Adrenal gland (tissue), 19 donors: Measurements from ENCODE around the gene HEXIM2. TPM values are rescaled to one million over a fixed set of nuclear protein-coding genes. Genes with fewer than 3 reads are reported as not detected.

ENCODE experiments used
- DNase-seq, 7 donors: peaks; one replicate each; pipeline ENCODE4 v3.0.0-alpha.2; 2019 to 2020
- H3K27ac ChIP-seq, 5 donors: fragments of 200-600 bp; sonication (generic) in 4 of 5; 1 replicate in 3 of 5; 2 replicates in 2 of 5; pipeline versions ENCODE4 v1.5.1 to v1.8.0; 2016 to 2020; ENCODE audit warnings: mild to moderate bottlenecking in 1 of 5
- H3K27me3 ChIP-seq: fragments of 200-600 bp; 2 replicates; pipeline ENCODE4 v1.8.0; 2021
- H3K36me3 ChIP-seq, 2 donors: fragments of 200-600 bp; replicated peaks in 1 of 2; 1 replicate in 1 of 2; 2 replicates in 1 of 2; pipeline versions ENCODE4 v1.5.1 to v1.8.0; 2018 to 2022
- H3K4me1 ChIP-seq, 2 donors: fragments of 200-600 bp; replicated peaks in 1 of 2; 1 replicate in 1 of 2; 2 replicates in 1 of 2; pipeline versions ENCODE4 v1.5.1 to v1.8.0; 2018 to 2021
- H3K4me3 ChIP-seq, 4 donors: fragments of 200-600 bp; sonication (generic) in 3 of 4; one replicate each; pipeline ENCODE4 v1.5.1; 2016 to 2018
- H3K9me3 ChIP-seq, 3 donors: fragments of 200-600 bp; sonication (generic) in 1 of 3; replicated peaks in 1 of 3; 1 replicate in 2 of 3; 2 replicates in 1 of 3; pipeline versions ENCODE4 v1.5.1 to v1.8.0; 2016 to 2021
- CTCF ChIP-seq, 6 experiments: fragments of 450-650 bp in 4 of 6; fragments of 200-600 bp in 2 of 6; sonication (generic) in 1 of 6; IDR thresholded peaks; 1 replicate in 5 of 6; 2 replicates in 1 of 6; pipeline versions ENCODE4 v1.5.1 to v1.8.0; 2016 to 2021; ENCODE audit warnings: antibody characterized with exemption in 6 of 6, mild to moderate bottlenecking in 2 of 6, moderate library complexity in 1 of 6
- POLR2A ChIP-seq, 2 donors: fragments of 450-650 bp; IDR thresholded peaks; one replicate each; pipeline ENCODE4 v1.6.1; 2017; ENCODE audit warnings: antibody characterized with exemption in 2 of 2, mild to moderate bottlenecking in 2 of 2, moderate library complexity in 1 of 2
- WGBS, 4 donors: extraction: QIAGEN DNeasy Blood & Tissue Kit in 2 of 4; methylation state at CpG; one replicate each; pipeline versions ENCODE4 v1.1.5 to v1.1.7; 2013 to 2017; 5-methylcytosine and 5-hydroxymethylcytosine counted together
- intact Hi-C, 2 donors: fragments of 100-400 bp; cut with DNase I; formaldehyde crosslinking; loops; one replicate each; pipeline versions ENCODE4 v1.14.1 to v1.15.0; 2022 to 2023
- long read RNA-seq, 10 donors: library from polyadenylated mRNA in 3 of 10; unstranded in 2 of 10; stranded (forward) in 1 of 10; transcript quantifications; one replicate each; pipeline ENCODE4 v2.0.0 and lab custom pipeline, GENCODE V29; 2021 to 2026
- polyA plus RNA-seq, 3 donors: library from polyadenylated mRNA; stranded (reverse); fragments of 200-250 nt in 2 of 3; fragments of 350-450 nt in 1 of 3; fragmentation: Illumina TruSeq in 1 of 3; extraction: RNeasy Lipid Tissue Mini Kit (QIAGEN cat#74804) in 1 of 3; gene quantifications; one replicate each; pipeline ENCODE4 v1.2.3, GENCODE V29; 2013 to 2014
- total RNA-seq, 9 donors: library from RNA; depleted of rRNA in 4 of 9; stranded (reverse); fragments of >200 nt in 4 of 9; fragments of 120-200 nt in 1 of 9; fragmentation: NEBNext Ultra II Directional in 1 of 9; extraction: Animal tissue kit (Norgen Biotek cat#: 25700) in 1 of 9; gene quantifications; one replicate each; pipeline versions ENCODE4 v1.1.0 to v1.2.4, GENCODE V29; 2013 to 2023
- donor health status: healthy with polysubstance abuse.
- donor health status: Bipolar disorder and iron deficiency.
- donor health status: DM: yes; HTN: yes; CAD: no.
- donor health status: DM: no; HTN: no; CAD: no.
- donor health status: DM: no; HTN: no; CAD: no.
- donor health status: DM: yes; HTN: yes; CAD: no.

HEXIM2 gene, protein sequence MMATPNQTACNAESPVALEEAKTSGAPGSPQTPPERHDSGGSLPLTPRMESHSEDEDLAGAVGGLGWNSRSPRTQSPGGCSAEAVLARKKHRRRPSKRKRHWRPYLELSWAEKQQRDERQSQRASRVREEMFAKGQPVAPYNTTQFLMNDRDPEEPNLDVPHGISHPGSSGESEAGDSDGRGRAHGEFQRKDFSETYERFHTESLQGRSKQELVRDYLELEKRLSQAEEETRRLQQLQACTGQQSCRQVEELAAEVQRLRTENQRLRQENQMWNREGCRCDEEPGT
- total RNA-seq (10 to 100 TPM in 8 of 9 donors, 1 to 10 TPM in 1; 8.5 to 28.1 (median 17.1) TPM), polyA plus RNA-seq (10 to 100 TPM in 2 of 3 donors, 1 to 10 TPM in 1; 4.5 to 18.0 (median 14.7) TPM)
- long read RNA-seq, donor 1, partial matches to known transcripts = 0 of 3 reads
- long read RNA-seq, donor 1, other reads (novel, unspliced or antisense) = 0 of 3 reads
- long read RNA-seq, donor 2, partial matches to known transcripts = 0 of 1 reads
- long read RNA-seq, donor 2, other reads (novel, unspliced or antisense) = 0 of 1 reads
- long read RNA-seq, donor 3, partial matches to known transcripts = 0 of 3 reads
- long read RNA-seq, donor 3, other reads (novel, unspliced or antisense) = 0 of 3 reads
- long read RNA-seq, donor 4, partial matches to known transcripts = 0 of 10 reads
- long read RNA-seq, donor 4, other reads (novel, unspliced or antisense) = 0 of 10 reads
- long read RNA-seq, donor 5, transcript HEXIM2-204 (4 exons, 796 nt) = major isoform, 10 of 26 reads
- long read RNA-seq, donor 5, partial matches to known transcripts = 4 of 26 reads
- long read RNA-seq, donor 5, other reads (novel, unspliced or antisense) = 4 of 26 reads
- long read RNA-seq, donor 6, partial matches to known transcripts = 2 of 12 reads
- long read RNA-seq, donor 6, other reads (novel, unspliced or antisense) = 2 of 12 reads
- long read RNA-seq, donor 7, partial matches to known transcripts = 0 of 1 reads
- long read RNA-seq, donor 7, other reads (novel, unspliced or antisense) = 0 of 1 reads
- long read RNA-seq, donor 8, partial matches to known transcripts = 0 of 2 reads
- long read RNA-seq, donor 8, other reads (novel, unspliced or antisense) = 0 of 2 reads
- long read RNA-seq, donor 9, partial matches to known transcripts = 0 of 3 reads
- long read RNA-seq, donor 9, other reads (novel, unspliced or antisense) = 0 of 3 reads
- long read RNA-seq, donor 10, partial matches to known transcripts = 0 of 2 reads
- long read RNA-seq, donor 10, other reads (novel, unspliced or antisense) = 0 of 2 reads

- intact Hi-C loops = no loop called here
- 0% methylated on average over 24 to 53 of the region's 53 CpGs for WGBS, 4 donors
- no peaks in the 10 kb centered on the region for H3K9me3 ChIP-seq
Observed at GRCh38 chr17:45161288-45162024, at the start of gene HEXIM2. HEXIM2 (plus strand) TSS chr17:45161875; CDS start chr17:45162794, 919 bp downstream.

DNA sequence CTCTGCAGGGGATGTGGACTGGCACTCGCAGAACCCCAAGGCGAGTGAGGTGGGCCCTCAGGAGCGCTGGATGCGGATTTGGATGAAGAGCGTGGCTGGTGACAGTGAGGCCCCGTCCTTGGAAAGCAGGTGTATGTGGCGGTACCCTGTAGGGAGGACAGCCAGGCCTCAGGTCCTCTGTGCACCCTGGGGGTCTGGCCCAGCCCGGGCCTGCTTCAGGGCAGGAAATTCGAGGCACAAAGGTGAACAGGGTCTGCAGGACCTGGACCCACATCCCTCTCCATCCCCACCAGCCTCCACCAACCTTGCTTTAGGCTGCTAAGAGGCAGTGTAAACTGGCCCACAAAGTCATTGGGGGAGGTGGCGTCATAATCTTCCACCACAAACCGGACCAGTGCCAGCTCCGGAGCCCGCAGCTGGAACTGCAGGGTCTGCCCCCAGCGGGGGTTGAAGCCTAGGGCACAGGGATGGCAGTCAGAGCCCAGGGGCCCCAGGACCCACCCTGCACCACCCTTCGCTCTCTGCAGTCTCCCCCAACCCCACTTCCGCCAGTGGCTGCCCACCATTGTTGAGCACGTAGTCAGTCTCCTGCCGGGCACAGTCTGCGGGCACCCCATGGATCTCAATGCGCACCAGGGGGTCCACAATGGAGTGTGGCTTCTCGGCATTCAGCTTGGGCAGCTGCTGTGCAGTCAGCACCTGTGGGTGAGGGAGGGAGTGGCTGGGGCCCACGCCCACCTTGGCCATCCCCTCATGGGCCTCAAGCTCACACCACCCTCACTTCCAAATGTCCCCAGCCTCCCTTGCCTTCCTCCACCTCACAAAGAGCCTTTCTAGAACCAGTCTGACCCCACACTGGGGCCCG is 48.9 kb upstream of the HEXIM2 start:
- H3K27ac ChIP-seq = peak overlapping the region in 3 of 5 donors; percentile 79 to 84 (median 81)
- no peaks in the 10 kb centered on the region for H3K9me3 ChIP-seq
- no peak overlapping the region for H3K4me3 ChIP-seq
- no peaks in the 10 kb centered on the region for H3K27me3 ChIP-seq
- 86 to 93% (median 92%) methylated on average over 10 to 23 of the region's 23 CpGs for WGBS, 4 donors
- peaks cover 26% of the 10 kb centered on the region in 2 donors for H3K4me1 ChIP-seq
- DNase-seq = no peak
- TF ChIP-seq CTCF (IDR thresholded peaks at IDR 0.05) = no peak
- no peak for TF ChIP-seq POLR2A (IDR thresholded peaks at IDR 0.05)
- intact Hi-C loops = no loop called here
- H3K36me3 ChIP-seq = peaks cover 0 to 22% of the 10 kb centered on the region in 2 donors

More at GRCh38 chr17:45161288-45162024, at the start of gene HEXIM2:
- H3K27me3 ChIP-seq = no peaks in the 10 kb centered on the region
- peaks cover 37 to 38% of the 10 kb centered on the region in 2 donors for H3K4me1 ChIP-seq
- peak; percentile 98 to 100 (median 99) for DNase-seq
- TF ChIP-seq POLR2A (IDR thresholded peaks at IDR 0.05) = peak; percentile 75 to 94
- peak in 1 of 6 experiments; percentile 17 for TF ChIP-seq CTCF (IDR thresholded peaks at IDR 0.05)
- H3K36me3 ChIP-seq = no peaks in the 10 kb centered on the region
- H3K27ac ChIP-seq = peak within 1 kb of the TSS; percentile 95 to 100 (median 100)
- H3K4me3 ChIP-seq = peak within 1 kb of the TSS; percentile 80 to 97 (median 90)

GRCh38 chr17:45113424-45113754 is 48.3 kb upstream of the HEXIM2 start:
- no peak for DNase-seq
- Histone ChIP-seq H3K36me3 (peaks cover 0 to 22% of the 10 kb centered on the region in 2 donors), H3K4me1 (peaks cover 26% of the 10 kb centered on the region in 2 donors), H3K9me3 (no peaks in the 10 kb centered on the region), H3K27ac (peak overlapping the region in 2 of 5 donors; percentile 34 to 45), H3K27me3 (no peaks in the 10 kb centered on the region), H3K4me3 (no peak overlapping the region)
- WGBS, 4 donors = 31 to 72% (median 49%) methylated on average over 9 of the region's 9 CpGs
- intact Hi-C loops = no loop called here
- no peak for TF ChIP-seq POLR2A (IDR thresholded peaks at IDR 0.05)
- TF ChIP-seq CTCF (IDR thresholded peaks at IDR 0.05) = no peak
